Upper lobe of right lung (tissue), 1 donor: ENCODE results near the gene KANTR. TPM values are rescaled to one million over a fixed set of nuclear protein-coding genes. Genes with fewer than 3 reads are reported as not detected.

ENCODE experiments used
- ATAC-seq: fragments of 200-7000 bp; cut with Tn5 transposase; one replicate; pipeline ENCODE4 v1.9.1; 2020; ENCODE audit warnings: mild to moderate bottlenecking, moderate library complexity
- DNase-seq: peaks from one replicate; pipeline ENCODE4 v3.0.0-alpha.2; 2020
- H3K27ac ChIP-seq: fragments of 200-600 bp; one replicate; pipeline ENCODE4 v1.8.0; 2022
- H3K27me3 ChIP-seq: fragments of 200-600 bp; one replicate; pipeline ENCODE4 v1.8.0; 2022; ENCODE audit warnings: mild to moderate bottlenecking
- H3K36me3 ChIP-seq: fragments of 200-600 bp; one replicate; pipeline ENCODE4 v1.8.0; 2022
- H3K4me1 ChIP-seq: fragments of 200-600 bp; one replicate; pipeline ENCODE4 v1.8.0; 2022
- H3K4me3 ChIP-seq: fragments of 200-600 bp; one replicate; pipeline ENCODE4 v1.8.0; 2022; ENCODE audit warnings: mild to moderate bottlenecking
- H3K9me3 ChIP-seq: fragments of 200-600 bp; one replicate; pipeline ENCODE4 v1.8.0; 2022
- intact Hi-C: fragments of 100-400 bp; cut with DNase I; formaldehyde crosslinking; loops from one replicate; pipeline ENCODE4 v1.11.0; 2022
- total RNA-seq: library from RNA; stranded (reverse); fragmentation: NEBNext Ultra II Directional; extraction: Animal tissue kit (Norgen Biotek cat#: 25700); gene quantifications from one replicate; pipeline ENCODE4 v1.2.1, GENCODE V29; 2021
- TF ChIP-seq, protein P1 (sequence below): fragments of 200-600 bp; IDR thresholded peaks from one replicate; pipeline ENCODE4 v1.8.0; 2022; ENCODE audit warnings: antibody characterized with exemption
- donor health status: DM: no; HTN: yes; CAD: no; lungs with severe emphysema.

Gene KANTR
- total RNA-seq, 1 donor from 2014 or later, result 12.6 TPM

DNA sequence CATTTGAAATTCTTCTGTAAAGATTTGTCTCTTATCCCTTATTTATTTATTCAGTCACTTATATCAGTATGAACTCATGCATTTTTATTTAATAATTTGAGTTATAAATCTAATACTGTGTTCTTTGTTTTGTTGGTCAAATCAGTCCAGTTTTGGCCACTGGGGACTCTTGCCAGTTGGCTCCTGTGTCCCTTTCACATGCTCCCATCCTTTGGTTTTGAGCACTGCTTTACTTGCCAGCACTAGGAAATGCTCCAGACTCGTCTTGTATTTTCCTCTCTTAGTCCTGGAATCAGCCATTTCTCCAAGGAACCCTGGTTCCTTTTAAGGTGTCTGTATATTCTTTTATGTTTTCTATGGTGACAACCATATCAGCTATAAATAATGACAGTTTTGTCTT is 28.1 kb downstream of the KANTR start:
- ATAC-seq, result no peak

GRCh38 chrX:53125506-53125905 is 31.6 kb downstream of the KANTR start:
- no peaks in the 10 kb centered on the region for H3K9me3 ChIP-seq
- TF ChIP-seq, protein P1, sequence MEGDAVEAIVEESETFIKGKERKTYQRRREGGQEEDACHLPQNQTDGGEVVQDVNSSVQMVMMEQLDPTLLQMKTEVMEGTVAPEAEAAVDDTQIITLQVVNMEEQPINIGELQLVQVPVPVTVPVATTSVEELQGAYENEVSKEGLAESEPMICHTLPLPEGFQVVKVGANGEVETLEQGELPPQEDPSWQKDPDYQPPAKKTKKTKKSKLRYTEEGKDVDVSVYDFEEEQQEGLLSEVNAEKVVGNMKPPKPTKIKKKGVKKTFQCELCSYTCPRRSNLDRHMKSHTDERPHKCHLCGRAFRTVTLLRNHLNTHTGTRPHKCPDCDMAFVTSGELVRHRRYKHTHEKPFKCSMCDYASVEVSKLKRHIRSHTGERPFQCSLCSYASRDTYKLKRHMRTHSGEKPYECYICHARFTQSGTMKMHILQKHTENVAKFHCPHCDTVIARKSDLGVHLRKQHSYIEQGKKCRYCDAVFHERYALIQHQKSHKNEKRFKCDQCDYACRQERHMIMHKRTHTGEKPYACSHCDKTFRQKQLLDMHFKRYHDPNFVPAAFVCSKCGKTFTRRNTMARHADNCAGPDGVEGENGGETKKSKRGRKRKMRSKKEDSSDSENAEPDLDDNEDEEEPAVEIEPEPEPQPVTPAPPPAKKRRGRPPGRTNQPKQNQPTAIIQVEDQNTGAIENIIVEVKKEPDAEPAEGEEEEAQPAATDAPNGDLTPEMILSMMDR, result no peak
- no peaks in the 10 kb centered on the region for H3K27me3 ChIP-seq
- DNase-seq, result no peak
- intact Hi-C loops, result no loop called here
- no peak overlapping the region for H3K4me3 ChIP-seq
- H3K36me3 ChIP-seq, result no peaks in the 10 kb centered on the region
- H3K4me1 ChIP-seq, result no peaks in the 10 kb centered on the region
- no peak for ATAC-seq
- no peak overlapping the region for H3K27ac ChIP-seq

More for the DNA sequence above, 28.1 kb downstream of the KANTR start:
- intact Hi-C loops, result no loop called here
- Histone ChIP-seq H3K9me3 (no peaks in the 10 kb centered on the region), H3K36me3 (no peaks in the 10 kb centered on the region), H3K27me3 (no peaks in the 10 kb centered on the region), H3K4me1 (no peaks in the 10 kb centered on the region), H3K27ac (no peak overlapping the region), H3K4me3 (no peak overlapping the region)
- no peak for DNase-seq
- TF ChIP-seq, protein P1, result no peak

- Histone ChIP-seq H3K9me3 (no peaks in the 10 kb centered on the region), H3K36me3 (no peaks in the 10 kb centered on the region), H3K27ac (no peak overlapping the region), H3K4me1 (no peaks in the 10 kb centered on the region), H3K4me3 (no peak overlapping the region), H3K27me3 (no peaks in the 10 kb centered on the region)
- ATAC-seq (no peak), DNase-seq (no peak)
- intact Hi-C loops, result no loop called here
- TF ChIP-seq, protein P1, result no peak
These were observed 32.4 kb downstream of the KANTR start for GRCh38 chrX:53126377-53126776.

DNA sequence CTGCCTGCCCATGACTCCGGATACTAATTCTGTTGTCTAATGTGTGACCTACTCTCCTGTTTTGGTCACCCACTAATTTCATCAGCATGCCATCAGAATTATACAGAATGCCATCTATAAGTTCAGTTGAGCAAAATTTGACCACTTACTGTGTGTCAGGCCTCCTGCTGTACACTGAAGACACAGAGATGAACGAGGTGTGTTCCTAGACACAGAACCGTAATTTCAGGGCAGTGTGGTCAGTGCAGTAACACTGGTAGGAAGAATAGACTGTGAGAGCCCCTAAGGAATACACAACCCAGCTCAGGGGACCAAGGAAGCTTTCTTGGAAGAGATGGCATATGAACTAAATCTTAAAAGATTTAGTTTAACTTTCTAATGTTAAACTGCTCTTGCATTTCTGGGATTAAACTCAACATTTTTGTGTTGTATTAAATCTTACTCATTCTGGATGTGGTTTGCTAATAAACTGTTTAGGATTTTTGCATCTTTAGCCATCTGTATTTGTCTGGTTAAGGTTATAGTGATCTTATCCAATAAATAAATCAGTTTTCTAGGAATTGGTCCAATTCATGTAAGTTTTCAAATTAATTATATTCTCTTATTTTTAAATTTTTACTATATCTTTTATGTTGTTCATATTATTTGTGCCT is 34.3 kb downstream of the KANTR start:
- no peaks in the 10 kb centered on the region for H3K4me1 ChIP-seq
- H3K36me3 ChIP-seq, result no peaks in the 10 kb centered on the region
- H3K27me3 ChIP-seq, result no peaks in the 10 kb centered on the region
- ATAC-seq (no peak), DNase-seq (no peak)
- intact Hi-C loops, result no loop called here
- H3K27ac ChIP-seq, result no peak overlapping the region
- TF ChIP-seq, protein P1, result no peak
- H3K9me3 ChIP-seq, result no peaks in the 10 kb centered on the region
- H3K4me3 ChIP-seq, result no peak overlapping the region

GRCh38 chrX:53133400-53133799 is 39.5 kb downstream of the KANTR start:
- intact Hi-C loops, result no loop called here
- Histone ChIP-seq H3K9me3 (no peaks in the 10 kb centered on the region), H3K27me3 (no peaks in the 10 kb centered on the region), H3K36me3 (no peaks in the 10 kb centered on the region), H3K4me1 (no peaks in the 10 kb centered on the region), H3K4me3 (no peak overlapping the region), H3K27ac (no peak overlapping the region)
- TF ChIP-seq, protein P1, result no peak
- DNase-seq (no peak), ATAC-seq (no peak)

GRCh38 chrX:53135581-53135980 is 41.6 kb downstream of the KANTR start:
- Histone ChIP-seq H3K4me3 (no peak overlapping the region), H3K27ac (no peak overlapping the region), H3K27me3 (no peaks in the 10 kb centered on the region), H3K36me3 (no peaks in the 10 kb centered on the region), H3K4me1 (no peaks in the 10 kb centered on the region), H3K9me3 (no peaks in the 10 kb centered on the region)
- TF ChIP-seq, protein P1, result no peak
- intact Hi-C loops, result no loop called here
- no peak for ATAC-seq
- no peak for DNase-seq
